B cell (primary cell): ENCODE results near the gene DCBLD1. TPM values are rescaled to one million over a fixed set of nuclear protein-coding genes. Genes with fewer than 3 reads are reported as not detected.

Source experiments
- ATAC-seq: fragments of 200-7000 bp; cut with Tn5 transposase; one replicate; pipeline ENCODE4 v1.10.0; 2021; ENCODE audit warnings: low read depth, mild to moderate bottlenecking, moderate number of reproducible peaks, moderate library complexity
- CTCF ChIA-PET: fragments of 350-600 bp; sonication (Branson Sonifier 250); formaldehyde crosslinking; loops from one replicate; lab custom pipeline; 2021; ENCODE audit warnings: antibody characterized with exemption, inconsistent platforms; lab: Charles Lee
- POLR2A ChIA-PET: fragments of 350-600 bp; sonication (Branson Sonifier 250); formaldehyde crosslinking; loops from one replicate; lab custom pipeline; 2021; ENCODE audit warnings: antibody characterized with exemption; lab: Charles Lee
- DNase-seq: peaks from one replicate; pipeline ENCODE4 v3.0.0; 2013
- H2AFZ ChIP-seq: 2 replicates; pipeline ENCODE4 v1.6.1; 2012; ENCODE audit warnings: mild to moderate bottlenecking, low read depth, low read length; ENCODE audit not compliant: insufficient read depth, poor library complexity, severe bottlenecking
- H3K27ac ChIP-seq, 2 donors: 1 replicate in 1 of 2; 2 replicates in 1 of 2; pipeline ENCODE4 v1.5.1; 2012 to 2013; ENCODE audit warnings: low read length in 2 of 2, mild to moderate bottlenecking in 2 of 2, moderate library complexity in 1 of 2
- H3K27me3 ChIP-seq, 4 experiments: fragments of 200-600 bp in 1 of 4; sonication (generic) in 1 of 4; replicated peaks in 1 of 4; 1 replicate in 2 of 4; 2 replicates in 2 of 4; pipeline versions ENCODE4 v1.6.1 to v1.7.0; 2013 to 2016; ENCODE audit warnings: low read length in 3 of 4, mild to moderate bottlenecking in 2 of 4, mixed read lengths in 1 of 4, moderate library complexity in 1 of 4; ENCODE audit not compliant: insufficient read depth in 4 of 4, control insufficient read depth in 3 of 4; ENCODE audit errors: control extremely low read depth in 1 of 4
- H3K36me3 ChIP-seq, 2 experiments: replicated peaks in 1 of 2; 1 replicate in 1 of 2; 2 replicates in 1 of 2; pipeline versions ENCODE4 v1.6.1 to v1.7.1; 2013; ENCODE audit warnings: low read length in 1 of 2; ENCODE audit not compliant: insufficient read depth in 2 of 2, control insufficient read depth in 1 of 2; ENCODE audit errors: control extremely low read depth in 1 of 2, extremely low read depth in 1 of 2
- H3K4me1 ChIP-seq, 2 donors: fragments of 200-600 bp in 1 of 2; sonication (generic) in 1 of 2; 1 replicate in 1 of 2; 2 replicates in 1 of 2; pipeline versions ENCODE4 v1.5.1 to v1.6.1; 2013 to 2017; ENCODE audit warnings: low read length in 2 of 2; ENCODE audit not compliant: control insufficient read depth in 2 of 2, insufficient read depth in 2 of 2
- H3K4me2 ChIP-seq: replicated peaks from 2 replicates; pipeline ENCODE3; 2012; ENCODE audit warnings: mild to moderate bottlenecking, low read depth, low read length; ENCODE audit not compliant: poor library complexity, severe bottlenecking
- H3K4me3 ChIP-seq, 5 experiments: fragments of 200-600 bp in 1 of 5; sonication (generic) in 1 of 5; 1 replicate in 3 of 5; 2 replicates in 2 of 5; pipeline versions ENCODE4 v1.5.1 to v1.7.0; 2011 to 2016; ENCODE audit warnings: low read length in 4 of 5, mild to moderate bottlenecking in 4 of 5, low read depth in 2 of 5, control low read depth in 1 of 5, moderate library complexity in 1 of 5; ENCODE audit not compliant: insufficient read depth in 1 of 5; ENCODE audit errors: control extremely low read depth in 1 of 5, extremely low read depth in 1 of 5
- H3K79me2 ChIP-seq: fragments of 200-600 bp; sonication (generic); one replicate; pipeline ENCODE4 v1.6.0; 2016; ENCODE audit warnings: low read length; ENCODE audit not compliant: control insufficient read depth, insufficient read depth
- H3K9ac ChIP-seq: fragments of 200-600 bp; sonication (generic); 2 replicates; pipeline ENCODE4 v1.6.1; 2017; ENCODE audit warnings: mild to moderate bottlenecking, low read length, moderate library complexity
- H3K9me3 ChIP-seq, 3 donors: one replicate each; pipeline versions ENCODE4 v1.6.1 to v1.7.1; 2013; ENCODE audit warnings: low read length in 2 of 3; ENCODE audit not compliant: control insufficient read depth in 2 of 3, insufficient read depth in 1 of 3; ENCODE audit errors: control extremely low read depth in 1 of 3
- H4K20me1 ChIP-seq: 2 replicates; pipeline ENCODE4 v1.6.0; 2012; ENCODE audit warnings: mild to moderate bottlenecking, low read length; ENCODE audit not compliant: insufficient read depth, control insufficient read depth, poor library complexity, severe bottlenecking
- H3K27ac Mint-ChIP-seq: one replicate; pipeline ENCODE4 v1.8.0; 2021; ENCODE audit warnings: mixed read lengths
- H3K27me3 Mint-ChIP-seq: one replicate; pipeline ENCODE4 v1.8.0; 2021; ENCODE audit warnings: mixed read lengths
- H3K4me1 Mint-ChIP-seq: one replicate; pipeline ENCODE4 v1.8.0; 2021; ENCODE audit warnings: mixed read lengths
- H3K4me3 Mint-ChIP-seq: one replicate; pipeline ENCODE4 v1.8.0; 2021; ENCODE audit warnings: mixed read lengths
- H3K9me3 Mint-ChIP-seq: one replicate; pipeline ENCODE4 v1.8.0; 2022; ENCODE audit warnings: mixed read lengths; ENCODE audit not compliant: insufficient read depth
- CTCF ChIP-seq: fragments of 200-600 bp; IDR thresholded peaks from one replicate; pipeline ENCODE4 v1.8.0; 2022; ENCODE audit warnings: antibody characterized with exemption, mild to moderate bottlenecking
- EZH2 ChIP-seq: IDR thresholded peaks from 2 replicates; pipeline ENCODE4 v1.6.1; 2012; ENCODE audit warnings: borderline replicate concordance, low read depth, mild to moderate bottlenecking, moderate library complexity, low read length; ENCODE audit not compliant: insufficient read depth, poor library complexity, severe bottlenecking
- WGBS: methylation state at CpG from one replicate; pipeline ENCODE4 v1.1.5; 2013; ENCODE audit warnings: missing lambda C conversion rate; ENCODE audit not compliant: insufficient coverage; 5-methylcytosine and 5-hydroxymethylcytosine counted together
- intact Hi-C: fragments of 100-400 bp; cut with micrococcal nuclease; formaldehyde crosslinking; loops from one replicate; pipeline ENCODE4 v1.10.0; 2022
- polyA plus RNA-seq: library from polyadenylated mRNA; depleted of rRNA; stranded (reverse); fragments of >200 nt; gene quantifications from 2 replicates; pipeline ENCODE4 v1.2.3, GENCODE V29; 2012
- total RNA-seq, 2 donors: library from RNA; stranded (reverse); fragments of 120-200 nt in 1 of 2; gene quantifications; 1 replicate in 1 of 2; 2 replicates in 1 of 2; pipeline versions ENCODE4 v1.2.3 to v1.2.4, GENCODE V29; 2013 to 2022

Gene DCBLD1
- total and polyA plus RNA-seq, 2 donors (not counting 1 experiment from before 2014, with no cell fraction given): 0.21 to 0.37 TPM

DNA sequence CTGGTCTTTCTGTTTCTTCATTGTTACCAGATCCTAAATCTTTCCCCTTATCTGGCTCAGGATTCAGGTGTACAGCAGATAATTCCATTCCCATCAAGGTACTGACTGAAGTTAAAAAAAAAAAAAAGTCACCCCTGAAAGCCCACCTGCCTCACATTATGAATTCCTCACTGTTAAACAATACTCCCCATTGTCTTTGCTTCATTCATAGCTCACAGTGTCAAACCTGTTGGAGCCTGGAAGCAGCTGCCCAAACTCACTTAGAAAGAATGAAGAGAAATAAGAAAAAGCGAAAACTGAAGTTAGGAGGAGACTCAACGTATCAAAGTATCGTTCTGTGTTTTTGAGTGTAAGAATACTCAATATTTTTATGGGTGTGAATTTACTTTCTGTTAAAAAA lies 1.8 kb upstream of the DCBLD1 start:
- Histone ChIP-seq H3K27ac (no peak overlapping the region), H3K9ac (no peak overlapping the region), H2AFZ (no peak overlapping the region), H3K4me2 (no peak overlapping the region), H3K9me3 (peaks cover 0 to 3% (median 0%) of the 10 kb centered on the region in 3 donors), H3K36me3 (no peaks in the 10 kb centered on the region), H3K4me1 (peaks cover 22 to 26% of the 10 kb centered on the region in 2 donors), H4K20me1 (no peaks in the 10 kb centered on the region), H3K79me2 (no peaks in the 10 kb centered on the region), H3K4me3 (no peak overlapping the region), H3K27me3 (peaks cover 0 to 31% (median 24%) of the 10 kb centered on the region in 4 experiments)
- Mint-ChIP-seq H3K27me3 (peaks cover 42% of the 10 kb centered on the region), H3K9me3 (no peaks in the 10 kb centered on the region), H3K27ac (no peak overlapping the region), H3K4me1 (peaks cover 19% of the 10 kb centered on the region), H3K4me3 (no peak overlapping the region)
- intact Hi-C loops: no loop called here
- no peak for TF ChIP-seq CTCF
- TF ChIP-seq EZH2: no peak
- no peak for DNase-seq
- WGBS: no CpG with 5 or more reads among the region's 3 CpGs
- CTCF ChIA-PET: interaction anchor here (0.6 to 1.6 kb wide), 3 partner anchors 8 to 123 kb away, joined by 4 to 6 read pairs (median 5); no protein-coding TSS in a partner anchor
- no peak for ATAC-seq
- POLR2A ChIA-PET: no interaction called here

GRCh38 chr6:117481278-117481925 lies 1.1 kb upstream of the DCBLD1 start:
- peak overlapping the region; percentile 85 for H2AFZ ChIP-seq
- Mint-ChIP-seq H3K4me3 (peak overlapping the region; percentile 76), H3K4me1 (peaks cover 19% of the 10 kb centered on the region), H3K9me3 (no peaks in the 10 kb centered on the region), H3K27ac (no peak overlapping the region), H3K27me3 (peaks cover 49% of the 10 kb centered on the region)
- peaks cover 0 to 3% (median 0%) of the 10 kb centered on the region in 3 donors for H3K9me3 ChIP-seq
- H4K20me1 ChIP-seq: no peaks in the 10 kb centered on the region
- no peak for ATAC-seq
- ChIA-PET CTCF (interaction anchor here (0.6 to 1.6 kb wide), 3 partner anchors 9 to 123 kb away, joined by 4 to 6 read pairs (median 5); no protein-coding TSS in a partner anchor), POLR2A (no interaction called here)
- H3K4me2 ChIP-seq: peak overlapping the region; percentile 99
- TF ChIP-seq EZH2 (no peak), CTCF (no peak)
- peak; percentile 36 for DNase-seq
- WGBS: 16% methylated on average over 22 of the region's 22 CpGs
- no peaks in the 10 kb centered on the region for H3K36me3 ChIP-seq
- intact Hi-C loops: no loop called here
- H3K27ac ChIP-seq: no peak overlapping the region
- peak overlapping the region in 2 of 5 experiments; percentile 68 to 83 for H3K4me3 ChIP-seq
- H3K79me2 ChIP-seq: no peaks in the 10 kb centered on the region
- H3K4me1 ChIP-seq: peaks cover 22 to 26% of the 10 kb centered on the region in 2 donors
- H3K9ac ChIP-seq: peak overlapping the region; percentile 78
- H3K27me3 ChIP-seq: peaks cover 0 to 33% (median 28%) of the 10 kb centered on the region in 4 experiments
